ENCODE measurements around the gene SPACDR.

Gene SPACDR

GRCh38 chr7:100485471-100485876 is 21.4 kb upstream of the SPACDR start:
- DNase-seq (ENCODE audit: low read depth in 2 of 2): no peak

- no peak for DNase-seq (ENCODE audit: low read depth in 2 of 2)
Observed at GRCh38 chr7:100484673-100485045, 20.6 kb upstream of the SPACDR start.

GRCh38 chr7:100483722-100484672 is 19.9 kb upstream of the SPACDR start, which contains the start of gene NYAP1:
NYAP1 (plus strand) TSS chr7:100483927; CDS start chr7:100485312, 1,385 bp downstream.
- DNase-seq (ENCODE audit: low read depth in 2 of 2): peak; percentile 15 to 28

- peak; percentile 70 to 74 for DNase-seq (ENCODE audit: low read depth in 2 of 2)
Observed at GRCh38 chr7:100483090-100483721, 19.1 kb upstream of the SPACDR start.

- DNase-seq (ENCODE audit: low read depth in 2 of 2): no peak
Observed at GRCh38 chr7:100482728-100483089, 18.6 kb upstream of the SPACDR start.

- no peak for DNase-seq (ENCODE audit: low read depth in 2 of 2)
Observed at GRCh38 chr7:100481466-100481865, 17.4 kb upstream of the SPACDR start.

- peak; percentile 70 to 82 for DNase-seq (ENCODE audit: low read depth in 2 of 2)
Observed at GRCh38 chr7:100478958-100479660, 15.0 kb upstream of the SPACDR start, which contains the start of gene TSC22D4. TSC22D4 (minus strand) TSS chr7:100479214; CDS start chr7:100478038, 1,176 bp downstream.

GRCh38 chr7:100477871-100478267 is 13.8 kb upstream of the SPACDR start:
- DNase-seq (ENCODE audit: low read depth in 2 of 2): no peak

- no peak for DNase-seq (ENCODE audit: low read depth in 2 of 2)
Observed at GRCh38 chr7:100476903-100477870, 13.1 kb upstream of the SPACDR start.

- no peak for DNase-seq (ENCODE audit: low read depth in 2 of 2)
Observed at GRCh38 chr7:100476101-100476780, 12.2 kb upstream of the SPACDR start.

- no peak for DNase-seq (ENCODE audit: low read depth in 2 of 2)
Observed at GRCh38 chr7:100475549-100475948, 11.5 kb upstream of the SPACDR start.

- no peak for DNase-seq (ENCODE audit: low read depth in 2 of 2)
Observed at GRCh38 chr7:100472854-100473499, 8.9 kb upstream of the SPACDR start.

- no peak for DNase-seq (ENCODE audit: low read depth in 2 of 2)
Observed at GRCh38 chr7:100472121-100472851, 8.2 kb upstream of the SPACDR start.

GRCh38 chr7:100471021-100471420 is 7.0 kb upstream of the SPACDR start:
- no peak for DNase-seq (ENCODE audit: low read depth in 2 of 2)

GRCh38 chr7:100469227-100470044 is 5.4 kb upstream of the SPACDR start:
- peak; percentile 67 to 73 for DNase-seq (ENCODE audit: low read depth in 2 of 2)

- no peak for DNase-seq (ENCODE audit: low read depth in 2 of 2)
Observed at GRCh38 chr7:100467638-100468373, 3.7 kb upstream of the SPACDR start.
